HG03575 (cell line): ENCODE measurements around the gene MRGPRX2.

Experiments used
- ATAC-seq: cut with Tn5 transposase; IDR thresholded peaks from one replicate; pipeline ENCODE4 v1.9.1; 2021; ENCODE audit not compliant: unreplicated experiment, insufficient number of reproducible peaks, low FRiP score; ENCODE audit errors: extremely low read depth

Gene MRGPRX2

GRCh38 chr11:19060629-19061028 lies at the start of gene MRGPRX2:
MRGPRX2 (minus strand) TSS chr11:19060717; CDS start chr11:19056402, 4,315 bp downstream.
- no peak for ATAC-seq

- no peak for ATAC-seq
Measured at GRCh38 chr11:19110295-19110694, 49.8 kb upstream of the MRGPRX2 start.

DNA sequence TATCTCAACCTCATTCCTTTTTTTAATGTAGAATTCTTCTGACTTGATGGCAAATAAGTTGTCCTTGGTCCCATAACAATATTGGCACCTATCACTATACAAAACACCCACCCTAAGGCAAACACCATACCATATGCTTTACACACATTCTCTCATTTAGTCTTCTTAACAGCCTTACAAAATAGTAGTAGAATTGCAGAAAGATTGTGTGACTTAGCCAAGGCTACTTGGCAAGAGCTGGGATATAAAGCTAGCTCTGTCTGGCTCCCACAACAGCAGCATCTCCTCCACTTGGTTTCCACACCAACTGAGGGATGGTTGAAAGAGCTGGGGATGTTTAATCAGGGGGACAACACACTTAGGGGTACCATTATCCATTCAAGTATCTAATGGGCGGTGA lies 46.6 kb upstream of the MRGPRX2 start:
- ATAC-seq, result no peak

- no peak for ATAC-seq
Measured at GRCh38 chr11:19105011-19105410, 44.5 kb upstream of the MRGPRX2 start.

DNA sequence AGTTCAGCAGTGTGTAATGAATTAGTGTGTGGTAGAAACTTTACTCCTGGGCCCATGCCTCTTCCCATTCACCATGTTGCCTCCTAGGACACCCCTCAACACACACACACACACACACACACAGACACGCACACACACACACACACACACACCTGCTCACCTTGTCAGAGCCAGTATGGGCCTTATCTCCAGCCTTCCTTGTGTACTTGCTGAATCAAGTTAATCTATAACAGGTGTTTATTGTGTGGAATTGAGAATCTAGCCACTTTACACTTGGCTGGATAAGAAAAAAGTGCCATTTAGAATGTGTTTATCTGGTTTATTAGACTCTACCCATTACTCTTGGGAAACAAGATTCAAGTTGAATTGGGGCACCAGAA lies 42.0 kb upstream of the MRGPRX2 start:
- no peak for ATAC-seq

DNA sequence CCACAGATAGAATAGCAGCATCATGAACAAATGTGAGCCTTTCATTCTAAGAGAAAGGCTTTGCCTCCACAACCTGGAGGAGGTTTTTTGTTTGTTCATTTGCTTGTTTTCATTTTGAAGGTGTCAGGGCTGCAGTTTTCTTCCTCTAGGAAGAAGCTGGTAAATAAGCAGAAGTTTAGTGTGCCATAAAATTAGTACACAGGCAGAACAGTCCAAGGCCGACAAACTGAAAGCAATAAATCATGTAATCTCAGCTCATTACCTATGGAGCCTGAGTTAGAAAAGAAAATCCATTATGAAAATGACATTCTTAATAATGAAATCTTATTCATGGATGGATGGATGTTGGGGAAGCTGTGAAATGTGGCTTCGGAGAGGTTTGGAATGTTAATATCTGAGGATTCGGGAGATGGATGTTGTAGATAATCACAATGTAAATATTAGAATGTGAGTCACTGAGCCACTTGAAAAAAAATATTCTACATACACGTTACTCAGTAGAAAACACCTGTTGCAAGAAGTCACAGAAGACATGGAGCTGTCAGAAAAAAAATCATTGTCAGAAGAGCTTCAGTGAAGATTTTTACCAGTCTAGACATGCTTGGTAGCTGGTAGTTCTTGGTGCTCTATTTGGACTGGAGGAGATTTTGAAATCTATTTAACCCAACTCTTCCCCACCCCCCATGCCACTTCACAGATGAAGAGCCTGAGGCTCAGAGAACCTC lies 41.4 kb upstream of the MRGPRX2 start:
- no peak for ATAC-seq

DNA sequence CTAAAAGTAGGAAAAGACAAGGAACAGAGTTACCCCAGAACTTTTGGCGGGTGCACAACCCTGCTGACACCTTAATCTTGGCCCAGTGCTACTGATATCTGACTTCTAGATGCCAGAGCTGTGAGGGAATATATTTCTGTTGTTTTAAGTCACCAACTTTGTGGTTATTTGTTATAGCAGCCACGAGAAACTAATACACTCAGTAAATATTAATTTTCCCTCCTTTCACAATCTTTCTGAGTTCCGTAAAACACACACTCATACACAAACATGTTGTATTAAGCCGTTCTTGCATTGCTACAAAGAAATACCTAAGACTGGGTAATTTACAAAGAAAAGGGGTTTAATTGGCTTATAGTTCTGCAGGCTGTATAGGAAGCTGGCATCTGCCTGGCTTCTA lies 40.4 kb upstream of the MRGPRX2 start:
- no peak for ATAC-seq

DNA sequence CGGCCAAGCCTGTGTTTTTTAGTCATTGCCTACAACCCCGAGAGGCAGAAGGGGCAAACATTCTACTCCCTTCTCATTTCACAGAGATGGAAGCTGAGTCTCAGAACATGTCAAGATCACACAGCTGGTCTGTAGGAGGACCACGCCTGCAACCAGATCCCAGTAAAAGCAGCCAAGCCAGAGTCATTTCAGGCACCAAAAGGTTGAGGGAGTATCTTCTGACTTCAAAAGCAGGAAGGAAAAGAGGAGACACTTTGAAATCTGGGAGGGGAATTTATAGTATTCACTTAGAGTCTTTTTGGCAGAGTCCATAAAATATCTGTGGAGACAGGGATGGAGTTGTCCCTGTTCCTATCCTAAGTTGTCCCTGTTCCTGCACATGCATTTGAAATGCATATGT lies 38.6 kb upstream of the MRGPRX2 start:
- ATAC-seq, result no peak

DNA sequence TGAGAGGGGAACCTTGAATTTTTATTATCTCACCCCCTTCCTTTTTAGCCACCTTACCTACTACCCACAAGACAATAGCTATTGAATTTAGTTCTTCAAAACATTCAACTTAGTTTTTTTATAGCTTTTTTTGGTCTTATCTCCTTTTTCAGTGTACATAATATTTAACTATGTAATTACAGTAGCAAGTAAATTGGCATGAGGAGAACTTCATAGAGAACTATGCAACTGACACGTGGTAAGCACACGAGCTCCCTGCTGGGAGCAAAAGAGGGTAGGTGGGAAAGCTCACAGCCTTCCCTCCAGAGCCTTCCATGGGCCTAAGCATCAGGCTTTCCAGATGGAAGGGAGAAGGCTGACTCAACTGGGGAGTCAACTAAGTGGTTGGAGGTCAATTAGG lies 34.3 kb upstream of the MRGPRX2 start:
- ATAC-seq, result no peak

- no peak for ATAC-seq
Measured at GRCh38 chr11:19093976-19094375, 33.5 kb upstream of the MRGPRX2 start.

DNA sequence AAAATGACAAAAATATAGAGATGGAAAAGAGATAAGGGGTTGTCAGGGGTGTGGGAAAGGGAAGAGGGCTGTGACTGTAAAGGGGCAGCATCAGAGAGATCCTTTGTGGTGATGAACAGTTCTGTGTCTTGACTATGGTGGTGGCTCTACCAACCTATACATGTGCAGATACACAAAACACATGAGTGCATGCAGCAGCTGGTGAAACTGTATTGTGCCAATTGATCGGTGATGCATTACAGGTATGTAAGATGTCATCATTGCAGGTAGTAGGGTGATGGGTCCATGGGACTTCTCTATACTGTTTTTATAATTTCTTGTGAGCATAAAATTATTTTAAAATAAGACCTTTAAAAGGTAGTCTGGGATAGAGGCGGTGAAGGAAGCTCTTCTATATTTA lies 32.3 kb upstream of the MRGPRX2 start:
- no peak for ATAC-seq

DNA sequence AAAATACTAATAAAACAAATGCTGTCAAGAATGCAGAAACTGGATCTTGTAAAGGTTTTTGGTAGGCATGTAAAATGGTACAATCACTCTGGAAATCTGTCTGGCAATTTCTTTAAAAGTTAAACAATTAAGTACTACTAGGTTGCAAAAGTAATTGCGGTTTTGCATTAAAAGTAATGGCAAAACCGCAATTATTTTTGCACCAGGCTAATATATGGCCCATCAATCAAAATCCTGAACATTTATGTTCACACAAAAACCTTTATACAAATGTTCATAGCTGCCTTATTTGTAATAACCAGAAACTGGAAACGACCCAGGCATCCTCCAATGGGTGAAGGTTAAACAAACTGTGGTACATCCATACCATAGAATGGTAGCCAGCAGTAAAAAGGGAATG lies 31.8 kb upstream of the MRGPRX2 start:
- ATAC-seq, result no peak

GRCh38 chr11:19091366-19091765 lies 30.8 kb upstream of the MRGPRX2 start:
- ATAC-seq, result no peak

GRCh38 chr11:19089421-19089820 lies 28.9 kb upstream of the MRGPRX2 start:
- no peak for ATAC-seq

GRCh38 chr11:19088791-19089190 lies 28.3 kb upstream of the MRGPRX2 start:
- ATAC-seq, result no peak

DNA sequence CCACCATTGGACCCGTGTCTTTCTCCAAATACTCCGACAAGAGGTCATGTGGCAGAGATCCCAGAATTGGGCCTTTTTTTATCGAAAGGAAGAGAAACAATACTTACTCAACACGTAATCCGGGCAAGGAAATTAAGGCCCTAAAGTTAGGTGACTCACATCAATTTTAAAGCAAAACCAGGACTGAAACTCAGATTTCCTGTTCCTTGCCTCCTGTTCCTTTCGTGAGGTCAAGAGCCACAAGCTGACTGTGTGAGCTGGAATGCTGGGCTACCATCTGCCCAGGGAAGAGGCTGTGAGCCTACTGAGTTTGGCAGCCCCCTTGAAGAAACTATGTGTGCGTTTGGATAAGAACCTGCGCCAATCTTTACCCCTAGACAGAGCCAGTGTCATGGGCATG lies 27.1 kb upstream of the MRGPRX2 start:
- ATAC-seq, result no peak

DNA sequence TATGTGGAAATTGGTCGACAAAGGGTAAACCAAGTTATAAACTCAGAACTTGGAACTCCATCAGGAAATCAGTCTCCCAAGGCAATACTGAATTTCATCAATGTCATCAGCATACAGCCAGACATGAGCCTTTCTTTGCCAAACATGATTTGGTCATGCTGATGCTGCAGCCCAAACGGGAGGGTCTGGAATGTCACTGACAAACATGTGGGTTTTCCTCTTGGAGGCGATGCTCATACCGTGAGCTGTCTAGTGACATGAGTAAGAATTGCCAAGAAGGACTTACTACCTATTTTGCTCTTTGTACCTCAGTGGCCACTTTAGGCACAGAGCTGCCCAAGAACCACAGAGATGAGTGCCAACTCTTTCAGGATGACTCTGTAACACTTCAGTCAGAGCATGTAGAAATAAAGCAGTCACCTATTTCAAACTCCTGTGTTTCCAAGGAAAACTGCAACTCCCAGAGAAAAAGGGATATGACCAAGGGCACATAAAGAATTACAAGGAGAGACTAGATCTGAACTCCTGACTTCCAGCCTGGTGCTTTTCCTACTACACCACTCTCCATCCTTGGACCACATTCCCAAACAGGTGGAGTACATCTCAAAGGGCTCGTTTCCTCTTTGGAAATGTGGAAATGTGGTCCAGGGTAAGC lies 24.3 kb upstream of the MRGPRX2 start:
- no peak for ATAC-seq

DNA sequence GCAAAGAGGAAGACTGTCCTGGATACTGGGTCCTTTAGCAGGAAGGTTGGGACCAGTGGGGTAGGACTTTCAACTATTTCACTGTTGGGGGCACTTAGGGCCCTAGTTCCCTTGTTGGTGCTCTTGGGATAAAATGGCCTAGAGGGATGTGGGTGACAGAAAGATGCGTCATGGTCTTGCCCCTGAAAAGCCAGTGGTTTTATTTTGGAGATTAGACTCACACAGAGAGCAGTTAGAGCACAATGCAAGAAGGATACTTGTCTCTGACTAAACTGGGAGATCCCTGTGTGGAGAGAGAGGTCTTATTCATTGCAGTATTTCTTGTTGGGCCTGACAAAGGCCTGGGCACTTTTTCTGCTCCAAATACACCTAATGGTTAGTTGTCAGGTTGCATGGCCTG lies 22.6 kb upstream of the MRGPRX2 start:
- ATAC-seq, result no peak

GRCh38 chr11:19080579-19080993 lies 20.1 kb upstream of the MRGPRX2 start:
- ATAC-seq, result no peak

GRCh38 chr11:19079643-19080440 lies 19.3 kb upstream of the MRGPRX2 start:
- ATAC-seq, result no peak
